ENCODE data around the gene GLYATL1.

Gene GLYATL1

GRCh38 chr11:58939277-58939676 lies at the start of gene GLYATL1:
Gene GLYATL1, plus strand, starts transcription at chr11:58939488. Its CDS starts 7,600 bp downstream, at chr11:58947088.
- DNase-seq (ENCODE audit: low read depth), result no peak

GRCh38 chr11:58893899-58894298 lies 45.4 kb upstream of the GLYATL1 start:
- DNase-seq (ENCODE audit: low read depth), result no peak

- no peak for DNase-seq (ENCODE audit: low read depth)
Measured at GRCh38 chr11:58898106-58898505, 41.2 kb upstream of the GLYATL1 start.

- no peak for DNase-seq (ENCODE audit: low read depth)
Measured at GRCh38 chr11:58900479-58901420, 38.5 kb upstream of the GLYATL1 start.

GRCh38 chr11:58902881-58903280 lies 36.4 kb upstream of the GLYATL1 start:
- DNase-seq (ENCODE audit: low read depth), result no peak

GRCh38 chr11:58905011-58905720 lies 34.1 kb upstream of the GLYATL1 start:
- no peak for DNase-seq (ENCODE audit: low read depth)

GRCh38 chr11:58905721-58906547 lies 33.4 kb upstream of the GLYATL1 start:
- DNase-seq (ENCODE audit: low read depth), result no peak

- DNase-seq (ENCODE audit: low read depth), result no peak
Measured at GRCh38 chr11:58907780-58908179, 31.5 kb upstream of the GLYATL1 start.

GRCh38 chr11:58912124-58912523 lies 27.2 kb upstream of the GLYATL1 start:
- no peak for DNase-seq (ENCODE audit: low read depth)

- DNase-seq (ENCODE audit: low read depth), result no peak
Measured at GRCh38 chr11:58913685-58914084, 25.6 kb upstream of the GLYATL1 start.

GRCh38 chr11:58914821-58915543 lies 24.3 kb upstream of the GLYATL1 start:
- DNase-seq (ENCODE audit: low read depth), result no peak

GRCh38 chr11:58916637-58917036 lies 22.7 kb upstream of the GLYATL1 start:
- no peak for DNase-seq (ENCODE audit: low read depth)

GRCh38 chr11:58917159-58917783 lies 22.0 kb upstream of the GLYATL1 start:
- DNase-seq (ENCODE audit: low read depth), result no peak

- DNase-seq (ENCODE audit: low read depth), result no peak
Measured at GRCh38 chr11:58919561-58919960, 19.7 kb upstream of the GLYATL1 start.

- no peak for DNase-seq (ENCODE audit: low read depth)
Measured at GRCh38 chr11:58919980-58920379, 19.3 kb upstream of the GLYATL1 start.

GRCh38 chr11:58921778-58922390 lies 17.4 kb upstream of the GLYATL1 start:
- DNase-seq (ENCODE audit: low read depth), result no peak

GRCh38 chr11:58922479-58922878 lies 16.8 kb upstream of the GLYATL1 start:
- DNase-seq (ENCODE audit: low read depth), result no peak

GRCh38 chr11:58923300-58923788 lies 15.9 kb upstream of the GLYATL1 start:
- peak; percentile 3 for DNase-seq (ENCODE audit: low read depth)

GRCh38 chr11:58924230-58924629 lies 15.1 kb upstream of the GLYATL1 start:
- DNase-seq (ENCODE audit: low read depth), result no peak

GRCh38 chr11:58926251-58926650 lies 13.0 kb upstream of the GLYATL1 start:
- no peak for DNase-seq (ENCODE audit: low read depth)
